HG03103 (cell line): ENCODE results near the gene DHX35.
A peak's percentile ranks its signal among the peaks of the same experiment; 100 is the strongest.

Experiments used
- ATAC-seq: cut with Tn5 transposase; IDR thresholded peaks from one replicate; pipeline ENCODE4 v1.9.1; 2021; ENCODE audit warnings: low read depth; ENCODE audit not compliant: unreplicated experiment

DHX35 gene

DNA sequence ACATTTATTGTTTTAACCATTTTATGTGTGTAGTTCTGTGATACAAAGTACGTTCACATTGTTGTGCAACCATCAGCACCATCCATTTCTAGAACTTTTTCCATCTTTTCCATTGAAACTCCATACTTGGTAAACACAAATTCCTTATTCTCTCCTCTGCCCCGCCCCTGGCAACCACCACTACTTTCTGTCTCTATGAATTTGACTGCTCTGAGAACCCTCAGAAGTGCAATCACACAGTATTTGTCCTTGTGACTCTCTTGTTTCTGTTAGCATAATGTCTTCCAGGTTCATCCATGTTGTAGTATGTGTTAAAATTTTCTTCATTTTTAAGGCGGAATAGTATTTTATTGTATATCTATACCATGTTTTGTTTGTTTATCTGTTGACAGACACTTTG lies 56.9 kb downstream of the DHX35 start:
- no peak for ATAC-seq

DNA sequence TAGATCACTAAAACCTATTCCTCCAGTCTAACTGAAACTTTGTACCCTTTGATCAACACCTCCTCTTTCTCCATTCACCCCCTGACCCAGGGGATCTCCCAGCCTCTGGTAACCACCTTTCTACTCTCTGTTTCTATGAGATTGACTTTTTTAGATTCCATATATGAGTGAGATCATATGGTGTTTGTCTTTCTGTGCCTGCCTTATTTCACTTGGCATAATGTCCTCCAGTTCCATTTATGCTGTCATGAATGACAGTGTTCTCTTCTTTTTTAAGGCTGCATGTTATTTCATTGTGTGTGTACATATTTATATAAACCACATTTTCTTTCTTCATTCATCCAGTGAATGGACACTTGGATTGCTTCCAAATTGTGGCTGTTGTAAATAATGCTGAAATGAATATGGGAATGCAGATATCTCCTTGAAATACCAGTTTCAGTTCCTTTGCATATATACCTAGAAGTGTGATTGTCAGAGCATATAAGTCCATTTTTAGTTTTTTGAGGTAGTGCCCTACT lies 57.7 kb downstream of the DHX35 start:
- ATAC-seq: peak; percentile 82

DNA sequence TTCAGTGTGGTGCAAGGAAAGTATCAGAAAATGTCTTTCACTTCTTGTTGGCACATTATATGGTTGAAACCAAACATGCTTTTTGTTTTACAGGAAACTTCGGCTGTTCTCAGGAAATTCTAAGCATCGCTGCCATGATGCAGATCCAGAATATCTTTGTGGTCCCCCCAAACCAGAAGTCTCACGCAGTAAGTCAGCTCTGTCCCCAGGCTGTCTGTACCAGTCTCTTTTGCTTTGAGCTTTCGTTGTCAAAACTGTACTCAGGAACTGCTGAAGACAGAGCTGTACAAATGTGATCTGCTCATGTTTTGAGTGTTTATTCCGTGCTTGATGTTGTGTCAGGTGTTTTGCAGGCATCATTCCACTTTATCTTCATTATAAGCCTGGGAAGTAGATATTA lies 59.6 kb downstream of the DHX35 start:
- ATAC-seq: no peak

DNA sequence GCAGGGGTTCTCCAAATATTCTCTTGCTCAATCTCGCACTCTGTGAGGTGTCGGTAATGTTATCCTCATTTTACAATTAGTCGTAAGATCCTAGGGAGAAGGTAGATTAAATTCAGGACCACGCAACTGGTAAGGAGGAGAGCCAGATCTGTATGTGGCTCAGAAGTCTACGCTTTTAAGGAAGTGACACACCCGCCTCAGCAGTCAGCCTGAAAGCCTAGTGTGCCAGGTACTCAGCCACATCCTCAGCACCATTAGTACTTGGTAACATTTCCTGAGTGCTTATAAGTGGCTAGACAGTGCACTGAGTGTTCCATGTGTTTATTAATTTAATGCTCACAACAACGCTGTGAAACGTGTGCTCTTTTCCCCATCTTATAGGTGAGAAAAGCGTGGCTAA lies 63.7 kb downstream of the DHX35 start:
- ATAC-seq: no peak

DNA sequence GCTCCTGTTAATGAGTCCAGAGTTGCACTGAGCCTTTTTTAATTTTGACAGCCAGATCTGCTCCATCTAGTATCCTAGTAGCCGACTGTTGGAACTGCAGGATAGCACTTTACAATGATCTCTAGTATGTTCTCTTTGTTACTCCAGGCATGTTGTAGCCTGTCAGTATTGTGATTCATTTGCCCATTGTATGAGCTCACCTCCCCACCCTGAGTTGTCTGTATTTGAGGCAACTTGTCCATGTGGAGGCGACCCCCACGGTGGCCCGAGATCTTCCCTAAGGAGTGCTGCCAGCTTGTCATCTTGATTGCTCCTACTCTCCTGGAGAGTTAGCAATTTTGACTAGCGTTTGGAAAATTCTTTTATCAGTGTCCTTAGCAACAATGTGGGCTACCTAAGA lies 67.2 kb downstream of the DHX35 start:
- ATAC-seq: no peak

DNA sequence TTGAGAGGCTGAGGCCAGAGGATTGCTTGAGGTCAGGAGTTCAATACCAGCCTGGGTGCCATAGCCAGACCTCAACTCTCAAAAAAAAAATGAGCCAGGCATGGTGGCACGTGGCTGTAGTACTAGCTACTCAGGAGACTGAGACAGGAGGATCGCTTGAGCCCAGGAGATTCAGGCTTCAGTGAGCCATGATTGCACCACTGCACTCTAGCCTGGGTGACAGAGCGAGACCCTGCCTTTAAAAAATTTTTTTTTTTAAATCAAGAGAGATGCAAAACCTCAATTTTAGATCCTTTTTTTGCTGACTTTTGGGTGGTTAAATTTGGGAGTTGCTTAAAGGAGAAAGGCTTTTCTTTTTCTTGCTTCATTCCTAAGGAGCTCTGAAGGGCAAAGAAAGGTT lies 70.9 kb downstream of the DHX35 start:
- no peak for ATAC-seq

DNA sequence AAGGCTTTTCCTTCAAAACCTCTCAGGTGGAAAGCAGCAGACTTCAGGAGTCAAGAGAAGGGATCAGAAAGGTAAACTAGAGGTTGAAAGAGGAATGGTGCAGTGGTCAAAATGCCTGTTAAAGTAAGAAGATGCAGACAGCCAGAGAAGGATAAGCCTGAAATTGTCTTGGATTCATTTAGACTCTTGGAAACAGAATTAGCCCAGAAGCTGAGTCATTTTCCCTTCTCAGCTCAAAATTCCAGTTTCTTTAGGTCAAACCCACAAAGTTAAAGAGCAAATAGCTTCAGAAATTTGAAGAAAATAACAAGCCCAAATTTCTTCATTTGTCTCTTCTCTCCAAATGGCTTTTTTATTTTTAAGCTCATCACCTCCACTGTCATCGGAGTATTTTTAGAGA lies 73.9 kb downstream of the DHX35 start:
- no peak for ATAC-seq

DNA sequence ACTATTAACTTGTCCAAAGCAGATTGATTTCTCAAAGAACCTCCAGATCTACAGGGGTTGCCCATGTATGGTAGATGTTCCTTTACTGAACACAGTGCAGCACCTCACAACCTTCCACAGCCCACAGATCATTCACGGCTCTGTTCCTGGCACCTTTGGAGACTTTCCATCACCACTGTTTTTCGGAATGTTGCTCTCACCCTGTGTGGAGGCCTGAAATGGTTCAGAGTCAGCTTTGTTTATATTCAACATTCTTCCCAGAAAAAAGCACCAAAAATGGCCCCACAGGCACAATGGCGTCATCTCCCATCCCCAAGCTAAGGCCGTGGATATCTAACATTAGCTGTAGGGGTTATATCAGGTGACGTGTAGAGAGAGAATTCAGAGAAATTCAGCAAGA lies 74.7 kb downstream of the DHX35 start:
- no peak for ATAC-seq

DNA sequence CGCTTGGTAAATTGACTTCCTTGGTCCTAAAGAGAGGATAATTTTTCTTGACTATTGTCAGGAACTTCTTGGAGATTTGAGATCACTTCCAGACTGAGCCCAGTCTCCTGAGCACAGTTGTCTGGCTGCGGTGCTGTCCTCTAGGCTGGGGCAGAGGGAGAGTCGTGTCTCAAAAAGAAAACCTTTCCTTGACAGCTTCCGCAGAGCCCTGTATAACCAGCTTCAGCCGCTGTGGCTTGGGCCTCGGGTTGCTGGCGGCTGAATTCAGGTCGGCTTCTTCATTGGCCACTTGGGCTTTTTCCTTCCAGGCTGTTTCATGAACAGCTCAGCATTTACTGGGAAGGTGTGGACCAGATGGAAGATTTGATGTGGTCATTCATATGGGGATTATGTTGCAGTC lies 75.9 kb downstream of the DHX35 start:
- ATAC-seq: no peak

DNA sequence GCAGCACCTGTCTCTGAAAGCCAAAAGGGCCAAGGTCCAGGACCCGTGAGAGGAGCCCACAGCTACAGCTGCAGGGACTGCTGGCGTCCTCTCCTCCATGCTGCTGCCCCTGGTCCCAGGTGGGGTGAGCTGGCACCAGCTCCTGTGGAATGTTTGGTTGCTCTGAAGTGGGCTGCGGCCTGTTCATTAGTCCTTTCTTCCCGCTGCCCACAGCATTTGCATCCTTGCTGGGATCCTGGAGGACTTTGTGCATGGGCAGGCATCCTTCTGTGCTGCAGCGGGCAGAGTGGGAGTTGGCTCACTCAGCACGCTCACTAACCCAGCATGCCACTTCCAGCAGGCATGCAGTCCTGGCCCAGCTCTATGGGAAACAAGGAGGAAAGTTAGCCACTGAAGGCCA lies 76.4 kb downstream of the DHX35 start:
- no peak for ATAC-seq

DNA sequence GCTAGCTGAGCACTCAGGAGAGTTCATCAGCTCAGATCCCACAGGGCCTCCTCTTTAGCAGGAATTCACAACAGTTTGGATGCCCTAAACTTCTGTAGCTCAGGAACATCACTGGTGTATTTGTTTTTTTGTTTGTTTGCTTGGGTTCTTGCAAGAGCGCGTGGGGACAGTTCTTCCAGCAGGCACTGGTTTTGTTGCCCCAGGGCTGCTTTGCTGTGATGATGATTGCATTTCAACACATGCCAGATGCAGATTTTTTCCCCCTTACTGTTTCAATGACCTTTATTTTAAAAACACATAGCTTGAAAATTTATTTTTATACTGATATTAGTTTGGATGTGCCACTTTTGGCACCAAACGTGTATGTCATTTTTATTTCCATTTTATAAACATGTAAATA lies 77.1 kb downstream of the DHX35 start:
- no peak for ATAC-seq

DNA sequence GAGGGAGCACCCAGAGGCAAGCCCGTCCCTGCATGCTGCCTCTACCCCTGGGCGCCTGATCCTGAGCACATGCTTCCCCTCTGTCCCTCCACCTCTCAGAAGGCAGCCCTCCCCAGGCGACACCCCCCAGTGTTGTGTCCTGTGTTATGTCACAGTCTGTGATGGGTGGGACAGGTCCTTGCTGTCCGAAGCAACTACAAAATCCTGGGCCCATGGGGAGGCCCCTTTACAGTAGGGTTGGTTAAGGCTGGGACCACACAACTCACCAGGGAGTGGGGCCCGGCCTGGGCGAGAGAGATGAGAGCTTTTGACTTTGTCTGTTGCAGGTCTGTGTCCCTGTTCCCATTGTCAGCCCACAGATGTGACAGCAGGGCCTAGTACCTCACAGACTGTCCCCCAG lies 78.0 kb downstream of the DHX35 start:
- no peak for ATAC-seq

DNA sequence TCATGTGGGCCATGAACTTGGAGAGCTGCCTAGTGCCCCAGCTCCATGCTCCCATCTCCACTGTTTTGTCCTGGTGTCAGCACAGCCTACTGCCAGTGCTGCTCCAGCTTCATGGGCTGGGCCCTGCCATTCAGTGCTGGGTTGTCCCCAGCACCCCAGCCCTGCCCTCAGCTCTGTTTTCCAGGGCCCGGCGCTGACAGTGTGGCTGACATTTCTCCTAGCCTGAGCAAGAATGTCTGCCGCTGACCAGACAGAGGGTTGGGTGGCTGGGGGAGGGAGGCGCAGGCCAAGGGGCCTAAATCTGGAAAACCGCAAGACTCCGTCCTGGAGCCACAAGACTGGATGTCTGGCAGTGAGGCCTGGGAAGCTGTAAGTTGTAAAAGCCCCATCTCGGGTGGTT lies 78.9 kb downstream of the DHX35 start:
- ATAC-seq: no peak

DNA sequence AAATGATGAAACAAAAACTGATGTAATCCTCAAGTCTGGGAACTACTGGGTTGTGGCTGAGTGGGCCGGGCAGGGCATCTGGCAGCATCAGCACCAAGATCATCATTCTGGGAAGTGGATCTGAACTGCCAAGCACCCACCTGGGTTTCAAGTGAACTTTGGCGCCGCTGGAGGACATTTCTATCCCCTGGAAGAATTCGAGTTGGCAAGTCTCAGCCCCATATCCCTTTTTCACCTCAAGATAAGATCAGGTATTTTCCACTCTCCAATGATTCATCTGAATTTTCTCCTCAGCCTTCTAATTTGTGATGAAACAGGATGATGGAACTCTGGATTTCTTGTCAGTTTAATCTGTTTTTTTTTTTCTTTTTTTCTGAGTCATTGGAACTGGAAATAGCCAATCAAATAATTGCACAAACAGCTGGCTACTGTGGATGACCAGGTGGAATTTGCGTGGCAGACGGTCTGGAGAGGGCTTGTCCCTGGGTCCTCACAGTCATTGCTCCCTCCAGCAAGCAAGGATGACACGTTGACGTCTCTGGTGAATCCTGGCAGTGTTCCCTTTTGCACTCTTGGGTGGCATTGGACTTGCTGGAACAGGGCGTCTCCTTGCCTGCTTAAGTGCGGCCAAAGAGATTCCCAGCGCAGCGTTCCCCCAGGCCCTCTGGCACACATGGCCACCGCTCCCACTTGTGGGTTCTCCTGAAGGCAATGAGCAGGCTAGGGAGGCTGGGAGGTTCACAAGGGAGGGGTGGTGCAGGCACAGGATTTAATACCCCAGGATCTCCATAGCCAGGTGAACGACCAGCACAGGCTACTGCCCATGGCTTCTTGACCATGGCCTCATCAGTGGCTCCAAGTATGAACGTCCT lies 80.4 kb downstream of the DHX35 start:
- no peak for ATAC-seq

DNA sequence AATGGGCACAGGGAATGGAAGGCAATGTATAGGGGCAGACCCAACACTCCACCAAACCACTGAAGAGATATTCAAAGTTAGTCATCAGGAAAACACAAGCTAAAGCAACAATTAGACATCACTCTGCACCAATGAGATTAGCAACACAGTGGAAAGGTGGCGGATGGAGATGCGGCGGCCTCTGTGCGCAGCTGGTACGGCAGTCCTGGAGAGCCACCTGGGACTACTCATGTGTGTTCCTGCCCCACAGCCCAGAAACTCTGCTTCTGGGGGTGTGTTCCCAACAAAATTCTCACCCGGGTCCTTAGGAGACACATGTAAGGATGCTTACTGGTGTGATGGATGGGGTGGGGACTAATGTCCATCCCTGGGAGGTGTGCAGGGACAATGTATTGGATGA lies 82.4 kb downstream of the DHX35 start:
- ATAC-seq: no peak

DNA sequence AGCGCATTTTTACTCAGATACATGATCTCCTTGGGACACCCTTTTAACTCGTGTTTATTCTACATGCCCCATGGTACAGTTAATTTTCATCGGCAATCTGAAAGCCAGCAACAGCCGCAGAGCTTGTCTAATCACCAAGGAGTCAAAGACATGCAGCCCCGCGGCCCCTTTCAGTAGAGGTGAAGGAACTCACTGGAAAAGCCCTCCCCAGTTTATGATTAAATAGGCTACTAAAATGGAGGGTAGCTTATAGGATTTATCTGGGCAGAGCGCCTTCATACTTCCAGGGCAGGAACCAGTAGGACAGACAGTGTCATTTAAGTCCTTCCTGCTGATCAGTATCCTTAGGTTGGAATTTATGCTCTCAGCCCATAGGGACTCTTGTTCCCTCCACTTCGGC lies 83.5 kb downstream of the DHX35 start:
- ATAC-seq: no peak

DNA sequence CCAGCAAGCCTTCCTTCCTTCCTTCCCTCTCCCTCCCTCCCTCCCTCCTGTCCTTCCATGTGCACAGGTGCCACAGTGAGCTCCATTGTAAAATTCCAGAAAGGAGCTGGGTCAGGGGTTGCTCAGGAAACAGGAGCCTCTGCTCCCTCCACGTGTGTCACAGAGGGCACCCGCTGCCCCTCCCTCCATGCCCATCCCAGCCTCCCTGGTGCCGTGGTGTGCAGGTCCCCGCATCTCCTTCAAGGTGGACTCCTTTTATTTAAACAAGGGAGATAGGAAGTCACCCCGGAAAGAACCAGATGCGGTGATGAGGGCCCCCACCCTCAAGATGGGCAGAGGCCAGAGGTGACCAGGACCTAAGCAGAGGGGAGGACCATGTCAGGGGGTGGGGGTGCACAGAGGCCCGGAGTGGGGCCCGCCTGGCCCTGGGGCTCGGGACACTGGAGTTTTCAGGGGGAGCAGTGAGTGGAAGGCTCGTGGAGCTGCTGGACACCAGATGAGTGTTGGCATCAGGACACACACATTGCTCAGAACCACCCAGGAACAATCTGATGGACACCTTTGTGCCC lies 85.4 kb downstream of the DHX35 start:
- no peak for ATAC-seq

DNA sequence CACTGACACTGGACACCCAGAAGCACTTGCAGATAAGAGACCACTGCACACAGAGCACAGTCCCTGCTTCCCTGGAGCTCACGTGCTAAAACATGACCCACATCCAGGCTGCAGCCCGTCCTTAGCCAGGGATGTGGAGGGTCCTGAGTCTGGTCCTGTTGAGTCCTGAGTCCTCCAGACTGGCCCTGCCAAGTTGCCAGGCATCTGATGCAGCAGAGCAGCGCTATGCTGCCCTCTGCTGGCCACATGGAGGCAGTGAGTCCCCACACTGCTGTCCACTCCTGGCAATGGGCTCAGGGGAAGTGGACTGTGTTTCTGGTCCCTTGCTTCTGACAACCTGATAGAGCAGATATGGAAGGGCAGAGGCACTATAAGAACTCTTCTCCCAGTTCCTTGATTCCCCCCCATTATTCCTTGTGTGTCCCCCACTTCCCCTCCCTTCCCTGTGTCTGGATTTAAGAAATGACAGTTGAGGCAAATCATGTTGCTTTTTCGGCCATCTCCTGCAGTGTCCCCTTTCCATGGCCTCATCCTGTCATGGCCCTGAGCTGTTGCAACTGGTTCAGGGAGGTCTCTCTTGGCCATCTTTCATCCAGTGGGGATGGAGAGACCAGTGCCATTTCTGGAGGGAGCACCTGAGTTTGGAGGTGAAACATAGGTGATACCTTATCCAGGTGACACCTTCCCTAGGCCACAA lies 86.0 kb downstream of the DHX35 start:
- ATAC-seq: no peak

DNA sequence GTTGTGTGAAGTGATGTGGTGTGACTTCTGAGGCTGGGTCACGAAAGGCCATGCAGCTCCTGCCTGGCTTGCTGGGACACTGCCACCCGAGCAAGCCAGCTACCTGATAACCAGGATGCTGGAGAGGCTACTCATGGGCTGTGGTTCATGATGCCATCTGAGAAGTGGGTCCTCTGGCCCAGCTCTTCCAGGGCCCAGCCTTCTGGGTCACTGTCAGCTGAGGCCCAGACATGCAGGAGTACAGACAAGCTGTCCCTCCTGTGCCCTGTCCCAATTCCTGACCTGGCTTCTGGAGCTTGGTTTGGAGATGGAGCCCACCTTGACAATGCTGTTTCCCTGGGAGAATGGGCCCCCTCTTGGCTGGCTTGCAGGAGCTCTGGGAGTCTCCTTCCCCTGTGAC lies 87.0 kb downstream of the DHX35 start:
- no peak for ATAC-seq

DNA sequence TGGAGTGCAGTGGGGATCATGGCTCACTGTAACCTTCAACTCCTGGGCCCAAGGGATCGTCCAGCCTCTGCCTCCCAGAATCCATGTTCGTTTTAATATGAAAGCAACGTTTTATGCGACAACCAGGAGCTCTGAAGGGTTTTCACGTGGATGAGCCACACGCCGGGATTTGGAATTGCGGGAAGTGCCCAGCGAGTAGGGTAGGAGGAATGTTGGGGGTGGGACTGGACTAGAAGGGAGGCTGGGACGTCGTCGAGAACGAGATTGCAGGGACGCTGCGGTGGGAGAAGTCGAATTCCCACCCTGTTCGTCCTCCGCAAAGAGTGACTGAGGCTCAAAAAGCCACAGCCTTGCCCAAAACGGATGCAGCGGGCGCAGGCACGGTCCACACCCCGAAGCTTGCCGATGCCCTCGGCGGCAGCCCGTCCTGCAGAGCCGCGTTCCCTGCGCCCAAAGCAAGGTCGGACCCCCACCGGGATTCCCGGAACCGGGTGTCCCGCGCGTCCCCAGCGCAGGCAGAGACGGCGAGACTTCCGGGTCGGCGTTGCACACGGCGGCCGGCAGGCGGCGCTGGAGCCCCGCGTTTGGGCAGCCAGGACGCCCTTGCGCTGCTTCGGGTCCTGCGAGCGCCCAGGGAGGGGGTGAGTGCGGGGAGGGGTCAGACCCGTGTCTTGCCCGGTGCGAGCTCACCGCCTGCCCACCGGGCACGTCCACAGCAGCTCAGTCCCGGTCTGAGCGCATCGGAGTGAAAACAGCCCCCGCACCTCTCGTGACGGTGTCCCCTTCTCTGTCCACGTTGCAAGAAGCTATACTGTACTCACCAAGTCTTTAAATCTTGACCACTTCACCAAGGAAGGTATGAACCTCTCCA lies 87.8 kb downstream of the DHX35 start:
- peak; percentile 72 for ATAC-seq

DNA sequence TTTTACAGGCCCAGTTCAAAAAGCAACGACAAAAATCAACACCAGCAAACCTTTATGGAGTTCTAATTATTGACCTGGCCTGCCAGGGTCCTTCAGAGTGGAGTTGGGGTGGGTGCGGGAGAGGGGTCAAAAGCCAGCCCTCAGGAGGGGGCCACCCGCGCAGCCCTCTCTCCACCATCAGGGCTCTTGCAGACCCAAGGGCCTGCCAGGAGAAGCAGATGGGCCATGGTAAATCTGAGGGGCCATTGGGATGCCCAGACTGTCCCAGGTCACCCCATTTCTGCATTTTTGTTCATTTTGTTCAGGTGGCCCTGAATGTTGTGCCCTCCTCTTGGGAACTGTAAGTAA lies 88.4 kb downstream of the DHX35 start:
- ATAC-seq: no peak
